GM12878 (cell line): ENCODE results near the gene PDIK1L. TPM values are rescaled to one million over a fixed set of nuclear protein-coding genes. Genes with fewer than 3 reads are reported as not detected.

ENCODE experiments used
- ATAC-seq: fragments of 200-7000 bp; cut with Tn5 transposase; 3 replicates; pipeline ENCODE4 v1.9.1; 2020; ENCODE audit warnings: mild to moderate bottlenecking, moderate library complexity
- BruUV-seq: library from RNA; stranded (reverse); fragments of 400-500 nt; replicated peaks from 2 replicates; lab custom pipeline; 2021; lab: Mats Ljungman, UMichigan
- CTCF ChIA-PET: fragments of 300-600 bp; sonication (Branson Sonifier 250); formaldehyde crosslinking; extraction: SDS; loops from one replicate; lab custom pipeline; 2021; ENCODE audit warnings: inconsistent platforms; lab: Yijun Ruan, JAX
- POLR2A ChIA-PET: fragments of 350-600 bp; formaldehyde crosslinking; extraction: SDS; loops from one replicate; lab custom pipeline; 2021; ENCODE audit warnings: inconsistent platforms; lab: Charles Lee
- RAD21 ChIA-PET: fragments of 300-600 bp; sonication (Branson Sonifier 250); formaldehyde crosslinking; loops from one replicate; lab custom pipeline; 2023; ENCODE audit warnings: antibody characterized with exemption; ENCODE audit not compliant: unreplicated experiment; lab: Charles Lee
- SMC1A ChIA-PET: fragments of 300-600 bp; sonication (Branson Sonifier 250); formaldehyde crosslinking; loops from one replicate; lab custom pipeline; 2023; ENCODE audit not compliant: unreplicated experiment, uncharacterized antibody; lab: Charles Lee
- DNase-seq: peaks from one replicate; pipeline ENCODE4 v3.0.0-alpha.2; 2011; ENCODE audit warnings: low read depth, low spot score
- FAIRE-seq: peaks from 3 replicates; lab custom pipeline; 2011; peaks lifted over from hg19 to GRCh38; lab: Jason Lieb, UNC
- H2AFZ ChIP-seq: 2 replicates; pipeline ENCODE4 v1.6.0; 2011; ENCODE audit warnings: low read depth, low read length, control low read depth; ENCODE audit not compliant: control insufficient read depth
- H3K27ac ChIP-seq: 2 replicates; pipeline ENCODE4 v1.5.1; 2011; ENCODE audit warnings: control low read depth; ENCODE audit not compliant: control insufficient read depth, insufficient read depth
- H3K27me3 ChIP-seq, 2 experiments: replicated peaks in 1 of 2; 2 replicates each; pipeline versions ENCODE4 v1.6.0 to v1.6.1; 2011; ENCODE audit warnings: low read length in 1 of 2; ENCODE audit not compliant: control insufficient read depth in 2 of 2, insufficient read depth in 2 of 2
- H3K36me3 ChIP-seq, 2 experiments: 2 replicates each; pipeline ENCODE4 v1.5.1; 2011; ENCODE audit warnings: low read length in 1 of 2; ENCODE audit not compliant: control insufficient read depth in 2 of 2, insufficient read depth in 2 of 2
- H3K4me1 ChIP-seq: 2 replicates; pipeline ENCODE4 v1.6.1; 2011; ENCODE audit warnings: mild to moderate bottlenecking, low read length, moderate library complexity, mixed read lengths; ENCODE audit not compliant: control insufficient read depth, insufficient read depth
- H3K4me2 ChIP-seq: 2 replicates; pipeline ENCODE4 v1.6.0; 2011; ENCODE audit warnings: control low read depth; ENCODE audit not compliant: control insufficient read depth, insufficient read depth
- H3K4me3 ChIP-seq: fragments of 200-600 bp; sonication (generic); 2 replicates; pipeline ENCODE4 v1.5.1; 2016
- H3K79me2 ChIP-seq: 2 replicates; pipeline ENCODE4 v1.6.0; 2011; ENCODE audit warnings: low read length; ENCODE audit not compliant: control insufficient read depth, insufficient read depth
- H3K9ac ChIP-seq: 2 replicates; pipeline ENCODE4 v1.8.0; 2011; ENCODE audit warnings: low read length, control low read depth, mixed read lengths; ENCODE audit not compliant: control insufficient read depth, insufficient read depth
- H3K9me3 ChIP-seq: replicated peaks from 3 replicates; pipeline ENCODE4 v1.5.1; 2011; ENCODE audit warnings: mild to moderate bottlenecking, low read length; ENCODE audit not compliant: control insufficient read depth, insufficient read depth
- H4K20me1 ChIP-seq: 2 replicates; pipeline ENCODE4 v1.6.0; 2011; ENCODE audit not compliant: control insufficient read depth, insufficient read depth
- EZH2 ChIP-seq: IDR thresholded peaks from 2 replicates; pipeline ENCODE4 v1.6.1; 2012; ENCODE audit warnings: low read depth, mild to moderate bottlenecking, control low read depth, inconsistent platforms, low read length, borderline replicate concordance; ENCODE audit not compliant: control insufficient read depth
- NRF1 ChIP-seq: conservative IDR thresholded peaks from 2 replicates; pipeline ENCODE4 v1.6.1; 2011; ENCODE audit warnings: mild to moderate bottlenecking, low read depth, low read length, improper control_type of control experiment
- SIN3A ChIP-seq: IDR thresholded peaks from 2 replicates; pipeline ENCODE4 v1.6.1; 2012; ENCODE audit warnings: low read depth, low read length, improper control_type of control experiment
- WGBS: methylation state at CpG from one replicate; pipeline ENCODE4 v1.1.6; 2016; ENCODE audit warnings: low lambda C conversion rate; ENCODE audit not compliant: insufficient replicate concordance, insufficient coverage; ENCODE audit errors: missing lambda C conversion rate; 5-methylcytosine and 5-hydroxymethylcytosine counted together
- in situ Hi-C: fragments of 300-500 bp; cut with MboI; formaldehyde crosslinking; loops from 9 replicates; pipeline ENCODE4 v1.14.3; 2018; ENCODE audit warnings: mixed read lengths
- intact Hi-C: fragments of 100-400 bp; cut with micrococcal nuclease; formaldehyde crosslinking; loops from one replicate; pipeline ENCODE4 v1.14.2; 2022; ENCODE audit not compliant: unreplicated experiment
- polyA plus RNA-seq, 11 experiments: library from polyadenylated mRNA; depleted of rRNA in 4 of 11; unstranded in 6 of 11; stranded (reverse) in 5 of 11; fragments of >200 nt; fragmentation: Nextera tagmentation in 4 of 11; fragmentation: Illumina TruSeq in 1 of 11; extraction: Ambion mirVana in 4 of 11; extraction: Trizol in 1 of 11; gene quantifications; 1 replicate in 1 of 11; 2 replicates in 10 of 11; pipeline versions ENCODE4 v1.2.1 to v1.2.3, GENCODE V29; 2011 to 2016; ENCODE audit warnings: inconsistent platforms in 2 of 11, missing spikeins in 2 of 11, low read depth in 1 of 11
- total RNA-seq, 4 experiments: library from RNA; depleted of rRNA in 3 of 4; stranded (reverse); fragments of >200 nt in 3 of 4; fragmentation: Illumina TruSeq in 1 of 4; extraction: Trizol in 1 of 4; gene quantifications; 2 replicates each; pipeline versions ENCODE4 v1.2.1 to v1.2.3, GENCODE V29; 2013 to 2021
- TF ChIP-seq, protein P1 (sequence below): fragments of 450-650 bp; conservative IDR thresholded peaks from 2 replicates; pipeline ENCODE4 v1.6.1; 2017; ENCODE audit warnings: mild to moderate bottlenecking, moderate library complexity

The PDIK1L gene
- total and polyA plus RNA-seq, 10 of the 15 experiments (the other 5 are each of a cell fraction or from before 2014, with no cell fraction given) = 4.0 to 15.9 (median 10.5) TPM

DNA sequence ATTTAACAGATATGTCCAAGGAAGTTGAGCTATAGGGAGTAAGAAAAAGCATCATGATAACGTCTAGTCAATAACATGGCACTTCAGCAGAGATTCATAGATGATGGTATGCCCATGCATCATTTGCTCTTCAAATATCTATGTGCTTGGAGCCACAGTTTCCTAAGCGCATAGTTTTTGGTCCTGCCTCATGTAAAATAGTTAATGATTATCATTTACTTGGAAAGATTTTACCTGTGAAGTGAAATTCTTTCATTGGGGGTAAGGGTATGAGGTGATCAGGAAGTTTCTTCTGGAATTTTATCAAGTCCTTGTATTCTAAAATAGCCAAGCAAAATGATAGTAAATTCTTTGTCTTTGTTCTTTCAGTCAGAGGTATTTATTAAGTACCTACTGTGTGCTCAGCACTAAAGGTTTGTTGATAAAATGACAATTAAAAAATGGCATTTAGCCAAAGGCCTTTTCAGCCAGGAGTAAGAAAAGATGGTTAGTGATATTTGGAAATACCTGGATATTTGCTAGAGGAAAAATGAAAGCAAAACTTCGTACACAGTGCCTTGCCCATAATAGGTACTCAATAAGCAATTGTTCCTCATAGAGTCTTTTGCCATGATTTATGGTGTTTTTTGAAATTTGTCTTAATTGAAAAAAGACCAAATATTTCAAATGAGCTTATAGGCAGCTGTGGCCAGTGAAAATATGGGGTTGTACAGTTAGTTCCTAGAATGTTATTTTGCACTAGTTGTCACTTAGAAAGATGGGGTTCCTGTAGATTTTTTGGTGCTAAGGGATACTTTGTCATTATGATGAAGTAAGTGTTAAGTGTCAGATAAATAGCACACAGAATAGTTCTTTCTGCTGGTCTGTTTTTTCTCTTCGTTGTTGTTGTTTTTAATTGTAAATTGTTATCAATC is 13.1 kb downstream of the PDIK1L start:
- no peak overlapping the region for H3K4me3 ChIP-seq
- H3K9me3 ChIP-seq = no peaks in the 10 kb centered on the region
- no peaks in the 10 kb centered on the region for H4K20me1 ChIP-seq
- ATAC-seq (no peak), FAIRE-seq (no peak), DNase-seq (no peak)
- 92% methylated on average over 4 of the region's 4 CpGs for WGBS
- H3K27ac ChIP-seq = no peak overlapping the region
- H3K36me3 ChIP-seq = peaks cover 0 to 6% of the 10 kb centered on the region in 2 experiments; a peak in 1 of 4 replicates
- H3K4me1 ChIP-seq = peaks cover 4% of the 10 kb centered on the region
- H3K9ac ChIP-seq = no peak overlapping the region
- in situ Hi-C loops (no loop called here), intact Hi-C loops (no loop called here)
- RAD21 ChIA-PET = interaction anchor here (0.7 to 2.2 kb wide), 3 partner anchors 20 to 109 kb away, joined by 3 to 13 read pairs (median 3); no protein-coding TSS in a partner anchor
- SMC1A ChIA-PET = interaction anchor here (0.6 to 2.3 kb wide), 6 partner anchors 12 to 258 kb away, joined by 3 to 14 read pairs (median 4); no protein-coding TSS in a partner anchor
- H3K79me2 ChIP-seq = no peaks in the 10 kb centered on the region; the same call in 1 of the 2 replicates
- CTCF ChIA-PET = interaction anchor here (0.5 to 8.3 kb wide), 5 partner anchors 11 to 1366 kb away, joined by 3 to 92 read pairs (median 7); partner anchors contain the start of gene CEP85
- TSS peak; percentile 16 for BruUV-seq
- TF ChIP-seq EZH2 (no peak), NRF1 (no peak), SIN3A (no peak)
- TF ChIP-seq, protein P1, sequence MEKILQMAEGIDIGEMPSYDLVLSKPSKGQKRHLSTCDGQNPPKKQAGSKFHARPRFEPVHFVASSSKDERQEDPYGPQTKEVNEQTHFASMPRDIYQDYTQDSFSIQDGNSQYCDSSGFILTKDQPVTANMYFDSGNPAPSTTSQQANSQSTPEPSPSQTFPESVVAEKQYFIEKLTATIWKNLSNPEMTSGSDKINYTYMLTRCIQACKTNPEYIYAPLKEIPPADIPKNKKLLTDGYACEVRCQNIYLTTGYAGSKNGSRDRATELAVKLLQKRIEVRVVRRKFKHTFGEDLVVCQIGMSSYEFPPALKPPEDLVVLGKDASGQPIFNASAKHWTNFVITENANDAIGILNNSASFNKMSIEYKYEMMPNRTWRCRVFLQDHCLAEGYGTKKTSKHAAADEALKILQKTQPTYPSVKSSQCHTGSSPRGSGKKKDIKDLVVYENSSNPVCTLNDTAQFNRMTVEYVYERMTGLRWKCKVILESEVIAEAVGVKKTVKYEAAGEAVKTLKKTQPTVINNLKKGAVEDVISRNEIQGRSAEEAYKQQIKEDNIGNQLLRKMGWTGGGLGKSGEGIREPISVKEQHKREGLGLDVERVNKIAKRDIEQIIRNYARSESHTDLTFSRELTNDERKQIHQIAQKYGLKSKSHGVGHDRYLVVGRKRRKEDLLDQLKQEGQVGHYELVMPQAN = no peak
- no peaks in the 10 kb centered on the region for H3K27me3 ChIP-seq
- POLR2A ChIA-PET = interaction anchor here (1.1 kb wide), 1 partner anchor 11 kb away, joined by 3 read pairs; no protein-coding TSS in a partner anchor
- H2AFZ ChIP-seq = no peak overlapping the region
- no peak overlapping the region for H3K4me2 ChIP-seq
